Colonic mucosa (tissue), 4 donors: ENCODE results near the gene DNAI2. TPM values are rescaled to one million over a fixed set of nuclear protein-coding genes. Genes with fewer than 3 reads are reported as not detected.

Experiments used
- DNase-seq: peaks from one replicate; pipeline ENCODE4 v3.0.0-alpha.2; 2020
- H3K27ac ChIP-seq: fragments of 200-600 bp; one replicate; pipeline ENCODE4 v1.8.0; 2021
- H3K27me3 ChIP-seq: fragments of 200-600 bp; one replicate; pipeline ENCODE4 v1.8.0; 2021
- H3K36me3 ChIP-seq: fragments of 200-600 bp; one replicate; pipeline ENCODE4 v1.8.0; 2021
- H3K4me1 ChIP-seq: fragments of 200-600 bp; one replicate; pipeline ENCODE4 v1.8.0; 2021; ENCODE audit warnings: mild to moderate bottlenecking
- H3K4me3 ChIP-seq: fragments of 200-600 bp; one replicate; pipeline ENCODE4 v1.8.0; 2021
- H3K9ac ChIP-seq, 2 donors: one replicate each; pipeline ENCODE4 v1.7.0; 2013; ENCODE audit warnings: control low read depth in 2 of 2, low read depth in 2 of 2, low read length in 2 of 2
- H3K9me3 ChIP-seq: fragments of 200-600 bp; one replicate; pipeline ENCODE4 v1.8.0; 2021
- intact Hi-C: fragments of 100-400 bp; cut with DNase I; formaldehyde crosslinking; loops from one replicate; pipeline ENCODE4 v1.14.1; 2022
- total RNA-seq, 2 donors: library from RNA; stranded (reverse); fragmentation: NEBNext Ultra II Directional in 1 of 2; extraction: Animal tissue kit (Norgen Biotek cat#: 25700) in 1 of 2; gene quantifications; one replicate each; pipeline ENCODE4 v1.2.1, GENCODE V29; 2021
- TF ChIP-seq, protein P1 (sequence below): fragments of 200-600 bp; IDR thresholded peaks from one replicate; pipeline ENCODE4 v1.8.0; 2022; ENCODE audit warnings: antibody characterized with exemption, mild to moderate bottlenecking
- donor health status: healthy.
- donor health status: DM: no; HTN: no; CAD: no.
- donor health status: DM: no; HTN: no; CAD: no.

Gene DNAI2
- total RNA-seq, 2 donors from 2014 or later, result not detected

DNA sequence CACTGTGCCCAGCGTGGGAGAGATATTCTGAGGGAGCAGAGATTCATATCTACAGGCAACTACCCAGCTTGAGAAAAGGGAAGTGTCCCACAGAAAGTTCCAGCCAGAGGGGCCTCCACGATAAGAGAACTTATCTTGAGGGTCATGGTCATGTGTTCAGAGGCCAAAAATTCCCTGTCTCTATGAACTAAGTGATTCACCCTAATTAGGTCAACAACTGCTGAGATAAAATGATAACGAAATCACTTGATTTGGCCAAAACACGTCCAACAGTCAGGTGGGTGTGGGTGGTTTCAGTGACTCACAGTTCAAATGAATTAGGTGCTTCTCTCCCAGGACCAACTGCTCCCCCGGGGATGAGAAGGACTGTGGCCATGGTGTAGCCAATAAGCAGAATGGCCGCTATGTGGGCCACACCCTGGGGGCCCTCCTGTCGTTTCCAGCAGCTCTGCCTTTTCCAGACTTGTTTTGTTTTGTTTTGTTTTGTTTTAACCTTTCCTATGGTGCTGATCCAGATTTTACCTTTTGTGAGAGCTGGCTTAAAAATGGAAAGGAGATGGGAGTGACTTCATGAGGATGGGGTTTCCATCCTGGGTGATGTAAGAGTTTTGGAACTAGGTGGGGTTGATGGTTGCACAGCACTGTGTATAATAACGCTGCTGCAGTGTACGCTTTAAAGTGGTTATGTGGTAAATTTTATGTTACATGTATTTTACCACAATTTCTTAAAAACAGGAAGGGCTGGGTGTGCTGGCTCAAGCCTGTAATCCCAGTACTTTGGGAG lies 8.7 kb downstream of the DNAI2 start:
- Histone ChIP-seq H3K9ac (no peak overlapping the region), H3K4me1 (no peaks in the 10 kb centered on the region), H3K4me3 (no peak overlapping the region), H3K9me3 (no peaks in the 10 kb centered on the region), H3K27me3 (no peaks in the 10 kb centered on the region), H3K36me3 (no peaks in the 10 kb centered on the region), H3K27ac (no peak overlapping the region)
- intact Hi-C loops, result no loop called here
- TF ChIP-seq, protein P1, sequence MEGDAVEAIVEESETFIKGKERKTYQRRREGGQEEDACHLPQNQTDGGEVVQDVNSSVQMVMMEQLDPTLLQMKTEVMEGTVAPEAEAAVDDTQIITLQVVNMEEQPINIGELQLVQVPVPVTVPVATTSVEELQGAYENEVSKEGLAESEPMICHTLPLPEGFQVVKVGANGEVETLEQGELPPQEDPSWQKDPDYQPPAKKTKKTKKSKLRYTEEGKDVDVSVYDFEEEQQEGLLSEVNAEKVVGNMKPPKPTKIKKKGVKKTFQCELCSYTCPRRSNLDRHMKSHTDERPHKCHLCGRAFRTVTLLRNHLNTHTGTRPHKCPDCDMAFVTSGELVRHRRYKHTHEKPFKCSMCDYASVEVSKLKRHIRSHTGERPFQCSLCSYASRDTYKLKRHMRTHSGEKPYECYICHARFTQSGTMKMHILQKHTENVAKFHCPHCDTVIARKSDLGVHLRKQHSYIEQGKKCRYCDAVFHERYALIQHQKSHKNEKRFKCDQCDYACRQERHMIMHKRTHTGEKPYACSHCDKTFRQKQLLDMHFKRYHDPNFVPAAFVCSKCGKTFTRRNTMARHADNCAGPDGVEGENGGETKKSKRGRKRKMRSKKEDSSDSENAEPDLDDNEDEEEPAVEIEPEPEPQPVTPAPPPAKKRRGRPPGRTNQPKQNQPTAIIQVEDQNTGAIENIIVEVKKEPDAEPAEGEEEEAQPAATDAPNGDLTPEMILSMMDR, result no peak
- DNase-seq, result no peak

DNA sequence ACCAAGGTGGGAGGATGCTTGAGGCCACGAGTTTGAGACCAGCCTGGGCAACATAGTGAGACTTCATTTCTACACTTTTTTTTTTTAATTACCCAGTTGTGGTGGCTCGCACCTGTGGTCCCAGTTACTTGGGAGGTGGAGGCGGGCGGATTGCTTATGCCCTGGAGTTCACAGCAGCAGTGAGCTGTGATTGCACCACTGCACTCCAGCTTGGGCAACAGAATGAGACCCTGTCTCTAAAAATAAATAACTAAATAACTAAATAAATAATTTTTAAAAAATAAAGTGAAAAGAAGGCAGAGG lies 9.3 kb downstream of the DNAI2 start:
- H3K27ac ChIP-seq, result no peak overlapping the region
- no peaks in the 10 kb centered on the region for H3K36me3 ChIP-seq
- H3K4me3 ChIP-seq, result no peak overlapping the region
- no peak overlapping the region for H3K9ac ChIP-seq
- no peaks in the 10 kb centered on the region for H3K4me1 ChIP-seq
- no peaks in the 10 kb centered on the region for H3K27me3 ChIP-seq
- DNase-seq, result no peak
- TF ChIP-seq, protein P1, result no peak
- intact Hi-C loops, result no loop called here
- H3K9me3 ChIP-seq, result no peaks in the 10 kb centered on the region

DNA sequence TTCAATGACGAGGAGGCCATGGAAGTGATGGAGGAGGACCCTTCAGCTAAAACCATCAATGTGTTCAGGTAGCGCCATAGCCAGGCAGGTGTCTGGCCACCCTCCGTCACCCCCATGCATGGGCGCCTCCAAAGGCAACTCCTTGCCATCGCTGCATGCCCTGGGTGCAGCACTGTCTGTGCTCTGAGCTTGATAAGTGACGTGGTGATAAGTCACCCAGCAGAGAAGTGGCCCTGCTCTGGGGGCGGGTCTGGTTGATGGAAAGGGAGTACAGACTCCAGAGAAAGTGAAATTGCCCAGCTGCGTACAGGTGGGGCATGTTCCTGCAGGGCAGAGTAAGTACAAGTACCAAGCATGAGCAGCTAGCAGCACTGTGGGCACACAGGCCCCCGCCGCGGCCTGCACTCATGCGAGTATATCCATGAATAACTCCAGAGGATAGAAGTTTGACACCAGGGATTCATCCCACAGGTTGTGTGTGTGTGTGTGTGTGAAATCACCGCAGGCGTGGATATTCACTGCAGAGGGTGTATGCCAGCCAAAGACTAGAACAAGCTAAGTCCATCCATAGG lies 13.1 kb downstream of the DNAI2 start:
- intact Hi-C loops, result no loop called here

DNA sequence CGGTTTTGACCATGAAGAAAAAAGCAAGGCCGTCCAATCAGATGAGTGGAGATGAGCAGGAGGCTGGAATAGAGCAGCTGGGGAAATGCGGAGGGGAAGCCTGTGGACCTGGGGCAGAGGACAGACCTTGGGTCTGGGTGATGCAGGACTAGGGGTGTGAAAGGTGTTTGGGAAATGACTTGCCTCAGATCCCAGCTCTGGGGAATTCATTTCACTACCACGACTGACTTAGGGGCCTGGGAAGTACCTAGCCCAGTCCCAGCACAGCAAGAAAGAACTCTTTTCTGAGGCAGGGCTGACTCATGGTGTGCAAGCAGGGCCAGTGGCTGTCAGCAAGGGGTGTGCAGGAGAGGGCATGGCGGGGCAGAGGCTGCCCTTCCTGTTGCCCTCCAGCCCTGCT lies 14.8 kb downstream of the DNAI2 start:
- Histone ChIP-seq H3K9ac (no peak overlapping the region), H3K4me3 (no peak overlapping the region), H3K4me1 (no peaks in the 10 kb centered on the region), H3K36me3 (no peaks in the 10 kb centered on the region), H3K27me3 (no peaks in the 10 kb centered on the region), H3K9me3 (no peaks in the 10 kb centered on the region), H3K27ac (no peak overlapping the region)
- intact Hi-C loops, result no loop called here
- TF ChIP-seq, protein P1, result no peak
- DNase-seq, result no peak

More for the DNA sequence above, 13.1 kb downstream of the DNAI2 start:
- H3K4me3 ChIP-seq, result no peak overlapping the region
- no peak overlapping the region for H3K9ac ChIP-seq
- H3K27me3 ChIP-seq, result no peaks in the 10 kb centered on the region
- H3K9me3 ChIP-seq, result no peaks in the 10 kb centered on the region
- no peaks in the 10 kb centered on the region for H3K4me1 ChIP-seq
- no peaks in the 10 kb centered on the region for H3K36me3 ChIP-seq
- H3K27ac ChIP-seq, result no peak overlapping the region
- TF ChIP-seq, protein P1, result no peak
- no peak for DNase-seq

DNA sequence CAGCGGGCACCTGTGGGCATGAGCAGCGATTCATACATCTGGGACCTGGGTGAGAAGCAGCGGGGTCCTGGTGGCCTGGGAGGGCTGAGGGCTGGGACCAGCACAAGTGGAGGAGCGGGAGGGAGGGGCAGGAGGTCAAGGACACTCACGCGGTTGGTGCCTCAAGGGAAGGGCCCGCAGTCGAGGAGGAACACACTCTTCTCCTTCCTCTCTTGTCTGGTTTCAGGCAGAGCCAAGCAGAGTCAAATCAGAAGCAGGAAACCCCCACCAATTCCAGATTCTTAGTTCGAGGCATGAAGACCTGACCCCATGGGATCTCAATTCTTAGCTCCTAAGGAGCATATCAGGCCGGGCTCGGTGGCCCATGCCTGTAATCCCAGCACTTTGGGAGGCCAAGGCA lies 15.7 kb downstream of the DNAI2 start:
- Histone ChIP-seq H3K27ac (no peak overlapping the region), H3K9ac (no peak overlapping the region), H3K4me3 (no peak overlapping the region), H3K36me3 (no peaks in the 10 kb centered on the region), H3K9me3 (no peaks in the 10 kb centered on the region), H3K27me3 (no peaks in the 10 kb centered on the region), H3K4me1 (no peaks in the 10 kb centered on the region)
- TF ChIP-seq, protein P1, result no peak
- DNase-seq, result no peak
- intact Hi-C loops, result no loop called here
